Right cardiac atrium (tissue), 5 donors: ENCODE results near the gene NSMF. TPM values are rescaled to one million over a fixed set of nuclear protein-coding genes. Genes with fewer than 3 reads are reported as not detected.

Experiments
- ATAC-seq, 2 donors: fragments of 200-7000 bp; cut with Tn5 transposase; one replicate each; pipeline versions ENCODE4 v1.8.0 to v1.9.1; 2020; ENCODE audit warnings: moderate library complexity in 2 of 2, mild to moderate bottlenecking in 1 of 2
- DNase-seq, 3 donors: peaks; one replicate each; pipeline ENCODE4 v3.0.0-alpha.2; 2020
- H3K27ac ChIP-seq: one replicate; pipeline ENCODE4 v1.5.1; 2013; ENCODE audit warnings: mild to moderate bottlenecking, low read length, control low read depth, moderate library complexity
- H3K27me3 ChIP-seq: one replicate; pipeline ENCODE4 v1.6.1; 2013; ENCODE audit not compliant: control insufficient read depth, insufficient read depth
- H3K4me1 ChIP-seq: one replicate; pipeline ENCODE4 v1.6.1; 2013; ENCODE audit warnings: low read length; ENCODE audit not compliant: control insufficient read depth, insufficient read depth
- H3K4me3 ChIP-seq: one replicate; pipeline ENCODE4 v1.5.1; 2013; ENCODE audit warnings: low read length, control low read depth
- H3K9me3 ChIP-seq: one replicate; pipeline ENCODE4 v1.6.1; 2013; ENCODE audit warnings: low read length; ENCODE audit not compliant: control insufficient read depth
- WGBS: extraction: QIAGEN DNeasy Blood & Tissue Kit; methylation state at CpG from one replicate; pipeline ENCODE4 v1.1.7; 2013; 5-methylcytosine and 5-hydroxymethylcytosine counted together
- intact Hi-C, 4 donors: fragments of 100-400 bp; cut with DNase I; formaldehyde crosslinking; loops; one replicate each; pipeline versions ENCODE4 v1.11.0 to v1.14.0; 2022 to 2023
- polyA plus RNA-seq: library from polyadenylated mRNA; stranded (reverse); fragments of 200-250 nt; gene quantifications from one replicate; pipeline ENCODE4 v1.2.3, GENCODE V29; 2013
- total RNA-seq, 4 donors: library from RNA; stranded (reverse); fragmentation: NEBNext Ultra II Directional; extraction: Animal tissue kit (Norgen Biotek cat#: 25700); gene quantifications; one replicate each; pipeline ENCODE4 v1.2.1, GENCODE V29; 2021
- donor health status: healthy with polysubstance abuse.
- donor health status: DM: no; HTN: yes; CAD: no.
- donor health status: DM: no; HTN: no; CAD: no.
- donor health status: DM: no; HTN: yes; CAD: no; lungs with severe emphysema.
- donor health status: DM: yes; HTN: yes; CAD: no.

The NSMF gene
- total and polyA plus RNA-seq, 5 donors: 12.4 to 25.5 (median 18.8) TPM

GRCh38 chr9:137461316-137461662 lies 2.2 kb upstream of the NSMF start:
- DNase-seq: peak in 2 of 3 donors; percentile 17 to 65
- no peak overlapping the region for H3K4me3 ChIP-seq
- no peaks in the 10 kb centered on the region for H3K4me1 ChIP-seq
- intact Hi-C loops: no loop called here
- 95% methylated on average over 21 of the region's 21 CpGs for WGBS
- no peaks in the 10 kb centered on the region for H3K27me3 ChIP-seq
- no peaks in the 10 kb centered on the region for H3K9me3 ChIP-seq
- no peak for ATAC-seq
- no peak overlapping the region for H3K27ac ChIP-seq

DNA sequence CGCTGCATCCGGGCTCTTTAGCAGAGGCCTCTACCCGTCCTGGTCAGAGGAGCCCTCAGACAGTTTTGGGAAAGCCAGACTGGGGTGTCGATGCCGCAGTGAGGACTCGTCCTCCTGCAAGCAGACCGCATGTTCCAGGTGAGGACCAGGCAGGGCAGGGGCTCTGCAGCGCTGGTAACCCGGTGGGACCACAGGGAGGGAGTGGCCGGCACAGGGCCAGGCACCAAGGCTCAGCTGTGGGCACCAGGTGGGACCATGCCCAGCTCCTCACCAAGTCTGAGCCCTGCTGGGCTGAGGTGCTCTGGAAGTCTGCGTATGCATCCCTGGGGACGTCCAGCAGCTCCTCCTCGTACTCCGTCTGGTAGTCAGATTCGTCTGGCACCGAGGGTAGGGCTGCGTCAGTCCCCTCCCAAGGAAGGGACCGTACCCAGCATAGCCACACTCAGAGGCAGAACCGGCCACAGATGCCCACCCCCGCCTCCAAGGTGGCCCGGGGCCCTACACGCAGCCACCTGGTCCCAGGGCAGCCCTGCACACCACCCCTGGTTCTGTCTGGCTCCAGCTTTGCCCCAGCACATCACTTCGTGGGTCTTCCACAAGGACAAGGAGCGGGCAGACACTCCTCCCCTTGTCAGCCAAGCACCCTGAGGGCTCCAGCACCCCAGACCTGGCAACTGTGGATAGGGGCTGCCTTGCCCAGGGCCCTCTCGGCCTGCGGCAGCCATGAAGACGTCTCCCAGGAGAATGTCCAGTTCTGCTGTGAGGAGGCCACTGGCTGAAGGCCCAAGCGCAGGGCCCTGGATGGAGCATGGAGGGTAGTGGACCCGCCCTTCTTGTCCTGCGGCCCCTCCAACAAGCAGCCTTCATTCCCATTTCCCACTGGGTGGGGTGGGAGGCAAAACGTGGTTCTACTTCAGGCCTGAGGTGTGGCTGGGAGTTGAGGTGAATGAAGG lies 1.5 kb upstream of the NSMF start:
- H3K4me3 ChIP-seq: no peak overlapping the region
- no peak overlapping the region for H3K27ac ChIP-seq
- no peaks in the 10 kb centered on the region for H3K4me1 ChIP-seq
- H3K9me3 ChIP-seq: no peaks in the 10 kb centered on the region
- peak; percentile 17 to 60 (median 42) for DNase-seq
- intact Hi-C loops: no loop called here
- H3K27me3 ChIP-seq: no peaks in the 10 kb centered on the region
- 94% methylated on average over 31 of the region's 31 CpGs for WGBS
- no peak for ATAC-seq

GRCh38 chr9:137459601-137460362 lies 648 bp upstream of the NSMF start:
- H3K4me3 ChIP-seq: peak overlapping the region; percentile 64
- intact Hi-C loops: no loop called here
- 50% methylated on average over 15 of the region's 15 CpGs for WGBS
- ATAC-seq (peak; percentile 1), DNase-seq (peak in 2 of 3 donors; percentile 14 to 59)
- H3K27me3 ChIP-seq: no peaks in the 10 kb centered on the region
- no peaks in the 10 kb centered on the region for H3K9me3 ChIP-seq
- no peaks in the 10 kb centered on the region for H3K4me1 ChIP-seq
- peak overlapping the region; percentile 24 for H3K27ac ChIP-seq

DNA sequence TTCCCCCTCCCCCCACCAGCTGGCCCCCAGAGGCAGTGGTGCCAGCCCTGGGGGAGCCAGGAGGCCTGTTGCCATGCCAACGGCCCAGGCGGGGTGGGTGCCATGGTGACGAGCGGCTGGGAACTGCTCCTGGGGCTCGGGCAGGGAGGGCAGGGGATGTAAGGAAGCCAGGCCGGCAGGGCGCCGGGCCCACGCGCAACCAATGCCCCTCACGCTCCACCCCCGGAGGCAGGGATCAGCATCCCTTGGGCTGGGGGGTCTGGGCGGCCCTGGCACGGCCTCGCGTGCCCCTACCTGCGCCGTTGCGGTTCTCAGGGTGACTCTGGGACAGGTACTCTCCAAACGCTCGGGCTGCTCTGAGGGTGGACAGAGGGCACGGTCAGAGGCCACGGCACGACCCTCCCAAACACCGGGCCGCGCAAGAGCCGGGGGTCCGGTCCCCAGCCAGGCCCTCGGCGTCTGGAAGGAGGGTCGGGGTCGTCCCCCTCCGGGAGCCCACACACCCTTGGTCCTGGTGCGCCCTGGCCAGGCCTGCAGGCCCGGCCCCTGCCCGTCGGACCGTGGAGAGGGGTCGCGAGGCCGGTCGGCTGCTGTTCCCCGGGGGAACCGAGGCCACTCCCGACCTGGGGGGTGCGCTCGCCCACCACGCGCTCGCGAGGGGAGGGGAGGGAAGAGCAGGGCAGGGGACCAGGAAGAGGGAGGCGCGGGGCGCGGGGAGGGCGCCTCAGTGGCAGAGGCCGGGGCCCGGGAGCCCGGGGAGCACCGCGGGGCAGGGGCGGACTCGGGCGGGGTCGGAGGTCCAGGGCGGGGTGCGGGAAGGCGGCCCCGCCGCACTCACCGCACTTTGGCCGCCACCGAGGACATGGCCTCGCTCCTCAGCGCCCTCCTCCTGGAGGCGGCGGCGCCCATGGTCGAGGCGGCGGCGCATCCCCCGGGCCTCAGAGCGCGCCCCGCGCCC lies 661 bp downstream of the NSMF start:
- Histone ChIP-seq H3K27me3 (no peaks in the 10 kb centered on the region), H3K9me3 (no peaks in the 10 kb centered on the region), H3K4me3 (peak overlapping the region; percentile 64), H3K4me1 (no peaks in the 10 kb centered on the region), H3K27ac (no peak overlapping the region)
- intact Hi-C loops: no loop called here
- DNase-seq (peak; percentile 39 to 77 (median 77)), ATAC-seq (no peak)
- WGBS: 18% methylated on average over 88 of the region's 88 CpGs

DNA sequence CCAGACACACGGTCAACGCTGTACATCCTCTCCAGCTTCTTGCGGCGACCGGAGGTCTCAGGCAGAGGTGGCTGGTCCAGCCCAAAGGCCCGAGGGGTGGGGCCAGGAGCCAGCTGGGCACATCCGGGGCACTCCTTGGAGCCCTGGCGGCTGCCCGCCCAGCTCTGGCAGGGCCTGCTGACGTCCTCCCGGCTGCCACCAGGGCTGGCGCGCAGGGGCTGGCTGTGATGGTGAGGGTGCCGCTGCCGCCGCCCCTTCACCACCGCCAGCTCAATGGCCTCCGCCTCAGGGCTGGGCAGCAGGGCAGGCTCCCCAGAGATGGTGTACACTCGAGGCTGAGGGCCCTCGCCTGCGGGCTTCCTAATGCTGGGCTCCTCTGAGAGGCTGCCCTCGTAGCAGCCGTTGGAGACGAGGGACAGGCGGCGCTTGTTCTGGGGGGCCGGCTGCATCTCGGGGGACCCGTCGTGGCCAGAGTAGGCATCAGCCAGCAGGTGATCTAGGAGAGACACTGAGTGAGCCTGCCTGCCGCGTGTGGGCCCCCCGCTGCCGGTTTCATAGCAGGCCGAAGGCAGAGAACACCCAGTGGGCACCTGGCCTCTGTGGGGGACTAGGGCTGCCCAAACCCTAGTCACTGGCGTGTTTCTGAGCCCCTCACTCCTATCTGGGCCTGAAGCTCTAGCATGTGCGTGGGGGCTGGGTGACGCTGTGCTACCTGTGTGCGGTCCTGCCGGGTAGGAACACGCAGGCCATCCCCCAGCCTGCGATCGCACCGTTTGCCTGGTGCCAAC lies 1.5 kb downstream of the NSMF start:
- Histone ChIP-seq H3K27ac (no peak overlapping the region), H3K27me3 (no peaks in the 10 kb centered on the region), H3K4me1 (no peaks in the 10 kb centered on the region), H3K9me3 (no peaks in the 10 kb centered on the region), H3K4me3 (no peak overlapping the region)
- intact Hi-C loops: no loop called here
- WGBS: 94% methylated on average over 44 of the region's 44 CpGs
- DNase-seq (peak in 2 of 3 donors; percentile 71 to 72), ATAC-seq (no peak)

DNA sequence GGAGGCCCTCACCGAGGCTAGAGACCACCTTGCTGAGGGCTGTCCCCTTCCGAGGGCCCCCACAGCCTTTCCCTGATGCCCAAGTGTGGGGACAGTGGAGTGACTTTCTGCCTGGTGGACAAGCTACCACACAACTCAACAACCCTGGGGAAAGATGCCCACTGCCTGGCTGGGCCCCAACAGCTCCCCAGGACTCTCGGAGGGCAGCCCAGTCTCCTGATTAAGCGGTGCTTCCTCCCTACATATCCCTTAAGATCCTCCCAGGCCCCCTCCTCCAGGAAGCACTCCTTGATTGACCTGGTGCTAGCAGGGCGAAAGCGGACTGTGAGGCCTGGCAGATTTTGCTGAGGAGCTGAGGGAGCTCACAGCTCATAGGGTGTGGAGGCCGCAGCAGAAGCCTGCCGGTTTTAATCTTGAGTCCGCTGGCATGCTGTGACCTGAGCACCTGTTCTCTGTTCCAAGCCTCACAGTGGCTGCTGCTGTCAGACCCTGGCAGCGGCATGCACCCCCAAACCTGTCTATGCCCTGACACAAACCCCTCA lies 2.2 kb downstream of the NSMF start:
- no peak for ATAC-seq
- Histone ChIP-seq H3K4me1 (no peaks in the 10 kb centered on the region), H3K27ac (no peak overlapping the region), H3K27me3 (no peaks in the 10 kb centered on the region), H3K4me3 (no peak overlapping the region), H3K9me3 (no peaks in the 10 kb centered on the region)
- intact Hi-C loops: no loop called here
- DNase-seq: peak; percentile 25 to 55 (median 39)
- WGBS: 94% methylated on average over 10 of the region's 10 CpGs

DNA sequence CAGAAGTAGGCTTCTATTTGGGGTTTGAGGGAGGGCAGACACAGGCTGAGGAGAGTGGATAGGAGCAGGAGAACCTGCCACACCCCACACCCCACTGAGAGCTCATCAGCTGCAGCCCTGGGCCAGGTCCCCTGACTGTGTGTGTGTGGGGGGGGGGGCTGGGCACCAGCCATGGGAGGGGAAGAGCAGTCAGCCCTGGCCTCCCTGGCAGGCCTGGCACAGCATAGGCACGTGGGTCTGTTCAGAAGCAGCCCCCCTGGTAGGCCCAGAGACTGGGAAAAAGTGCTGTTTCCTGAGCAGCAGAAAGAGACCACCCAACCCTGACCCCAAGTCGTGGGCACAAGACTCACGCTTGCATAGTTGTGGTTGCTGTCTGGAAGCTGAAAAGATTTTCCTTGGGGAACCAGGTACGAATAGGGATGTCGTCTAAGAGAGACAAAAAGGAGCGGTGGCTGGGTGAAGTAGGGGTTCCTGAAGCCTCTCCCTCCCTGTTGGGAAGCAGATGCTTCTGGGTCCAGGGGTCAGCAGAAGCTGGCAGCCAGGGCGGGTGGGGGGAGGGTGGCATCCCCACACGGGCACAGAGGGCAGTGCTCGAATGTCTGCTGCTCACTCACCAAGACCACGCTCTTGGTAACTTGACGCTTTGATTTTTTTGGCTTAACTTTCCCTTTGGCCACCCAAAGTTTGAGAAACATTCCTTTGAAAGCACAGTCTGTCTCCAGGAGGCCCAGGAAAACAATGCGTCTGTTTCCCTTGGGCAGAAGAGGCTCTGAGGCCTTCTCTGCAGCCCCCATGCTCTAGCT lies 2.9 kb downstream of the NSMF start:
- Histone ChIP-seq H3K27ac (no peak overlapping the region), H3K4me1 (no peaks in the 10 kb centered on the region), H3K27me3 (no peaks in the 10 kb centered on the region), H3K9me3 (no peaks in the 10 kb centered on the region), H3K4me3 (no peak overlapping the region)
- 80% methylated on average over 12 of the region's 12 CpGs for WGBS
- DNase-seq: peak in 2 of 3 donors; percentile 16 to 41
- intact Hi-C loops: no loop called here
- ATAC-seq: no peak

DNA sequence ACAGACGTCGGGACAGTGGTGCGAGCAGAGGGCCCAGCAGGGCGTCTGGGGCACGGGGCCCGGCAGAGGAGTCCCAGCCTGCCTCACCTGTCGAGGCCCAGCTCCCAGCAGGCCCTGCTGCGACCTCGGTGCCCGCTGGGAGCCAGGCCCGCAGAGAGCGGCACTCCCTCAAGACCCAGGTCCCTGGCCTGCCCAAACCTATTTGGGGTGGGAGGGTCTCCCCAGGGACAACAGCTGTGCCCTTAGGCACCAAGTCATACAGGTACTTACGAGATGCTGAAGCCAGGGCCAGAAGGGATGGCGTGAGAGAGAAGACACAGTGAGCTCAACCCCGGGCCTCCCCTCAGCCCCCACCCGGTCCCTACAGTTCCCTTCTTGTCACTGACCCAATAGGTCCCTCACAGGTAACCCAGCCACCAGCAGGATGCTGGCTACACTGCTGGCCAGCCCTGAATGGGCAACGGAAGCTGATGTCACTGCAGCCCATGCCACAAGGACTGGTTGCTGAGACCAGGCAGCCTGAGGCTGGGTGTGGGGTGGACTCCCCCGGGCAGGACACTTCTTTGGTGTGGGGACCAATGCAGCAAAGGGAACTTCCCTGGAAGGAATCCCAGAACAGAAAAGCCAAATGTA lies 3.7 kb downstream of the NSMF start:
- no peak overlapping the region for H3K27ac ChIP-seq
- intact Hi-C loops: no loop called here
- ATAC-seq: no peak
- peak; percentile 14 to 37 (median 32) for DNase-seq
- no peak overlapping the region for H3K4me3 ChIP-seq
- H3K4me1 ChIP-seq: no peaks in the 10 kb centered on the region
- no peaks in the 10 kb centered on the region for H3K27me3 ChIP-seq
- H3K9me3 ChIP-seq: no peaks in the 10 kb centered on the region
- 86% methylated on average over 18 of the region's 18 CpGs for WGBS
